Ovary (tissue), 3 donors: Measurements from ENCODE around the gene TMEM217.

Experiments
- POLR2A ChIP-seq: fragments of 450-650 bp; IDR thresholded peaks from one replicate; pipeline ENCODE4 v1.6.1; 2017; ENCODE audit warnings: antibody characterized with exemption, mild to moderate bottlenecking, moderate library complexity
- TF ChIP-seq, protein P1 (sequence below), 3 donors: fragments of 450-650 bp in 2 of 3; fragments of 200-600 bp in 1 of 3; IDR thresholded peaks; one replicate each; pipeline versions ENCODE4 v1.5.1 to v1.8.0; 2016 to 2022; ENCODE audit warnings: antibody characterized with exemption in 3 of 3, mild to moderate bottlenecking in 1 of 3
- donor health status: DM: no; HTN: no; CAD: no.

DNA sequence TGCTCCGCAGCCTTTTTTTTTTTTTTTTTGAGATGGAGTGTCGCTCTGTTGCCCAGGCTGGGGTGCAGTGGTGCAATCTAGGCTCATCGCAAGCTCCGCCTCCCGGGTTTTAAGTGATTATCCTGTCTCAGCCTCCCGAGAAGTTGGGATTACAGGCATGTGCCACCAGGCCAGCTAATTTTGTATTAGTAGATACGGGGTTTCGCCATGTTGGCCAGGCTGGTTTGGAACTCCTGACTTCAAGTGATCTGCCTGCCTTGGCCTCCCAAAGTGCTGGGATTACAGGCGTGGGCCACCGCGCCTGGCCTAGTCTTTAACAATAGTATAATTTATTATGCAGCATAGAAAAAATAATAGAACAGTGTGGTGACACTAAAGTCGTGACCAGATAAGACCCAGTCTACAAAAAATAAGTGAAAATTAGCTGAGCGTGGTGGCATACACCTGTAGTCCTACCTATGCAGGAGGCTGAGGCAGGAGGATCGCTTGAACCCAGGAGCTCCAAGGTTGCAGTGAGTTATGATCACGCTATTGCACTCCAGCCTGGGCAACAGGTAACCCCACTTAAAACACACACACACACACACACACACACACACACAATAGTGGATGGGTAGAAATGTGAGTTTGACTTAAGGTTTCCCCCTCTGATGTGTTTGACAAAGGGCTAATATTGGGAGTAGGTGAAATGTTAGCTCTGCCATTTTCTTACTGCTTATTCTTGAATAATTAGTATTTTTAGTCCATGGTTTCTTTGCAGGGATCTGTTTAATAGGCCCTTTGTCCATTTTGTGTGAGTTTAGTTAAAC, 81.5 kb downstream of the TMEM217 start:
- TF ChIP-seq, protein P1, sequence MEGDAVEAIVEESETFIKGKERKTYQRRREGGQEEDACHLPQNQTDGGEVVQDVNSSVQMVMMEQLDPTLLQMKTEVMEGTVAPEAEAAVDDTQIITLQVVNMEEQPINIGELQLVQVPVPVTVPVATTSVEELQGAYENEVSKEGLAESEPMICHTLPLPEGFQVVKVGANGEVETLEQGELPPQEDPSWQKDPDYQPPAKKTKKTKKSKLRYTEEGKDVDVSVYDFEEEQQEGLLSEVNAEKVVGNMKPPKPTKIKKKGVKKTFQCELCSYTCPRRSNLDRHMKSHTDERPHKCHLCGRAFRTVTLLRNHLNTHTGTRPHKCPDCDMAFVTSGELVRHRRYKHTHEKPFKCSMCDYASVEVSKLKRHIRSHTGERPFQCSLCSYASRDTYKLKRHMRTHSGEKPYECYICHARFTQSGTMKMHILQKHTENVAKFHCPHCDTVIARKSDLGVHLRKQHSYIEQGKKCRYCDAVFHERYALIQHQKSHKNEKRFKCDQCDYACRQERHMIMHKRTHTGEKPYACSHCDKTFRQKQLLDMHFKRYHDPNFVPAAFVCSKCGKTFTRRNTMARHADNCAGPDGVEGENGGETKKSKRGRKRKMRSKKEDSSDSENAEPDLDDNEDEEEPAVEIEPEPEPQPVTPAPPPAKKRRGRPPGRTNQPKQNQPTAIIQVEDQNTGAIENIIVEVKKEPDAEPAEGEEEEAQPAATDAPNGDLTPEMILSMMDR (IDR thresholded peaks at IDR 0.05) = no peak
- no peak for TF ChIP-seq POLR2A
